ENCODE data around the gene UTP25.

GRCh38 chr1:209884665-209885117 is 56.9 kb downstream of the UTP25 start:
- no peak for TF ChIP-seq CTCF (conservative IDR thresholded peaks at IDR 0.05; ENCODE audit: low read length)
- no peak for TF ChIP-seq EZH2phosphoT487 (IDR thresholded peaks at IDR 0.05; ENCODE audit: borderline replicate concordance, low read depth, low read length)
